Measurements from ENCODE around the gene ARIH2. TPM values are rescaled to one million over a fixed set of nuclear protein-coding genes. Genes with fewer than 3 reads are reported as not detected.

Gene ARIH2
- total and polyA plus RNA-seq, 2 donors (not counting 3 experiments of a cell fraction or from before 2014, with no cell fraction given) = 59.7 to 85.5 TPM

GRCh38 chr3:48897460-48898376 lies 20.9 kb upstream of the ARIH2 start:
- H3K27ac ChIP-seq (ENCODE audit: insufficient read depth, low read depth, low read length) = no peak overlapping the region
- intact Hi-C loops (cut with micrococcal nuclease) (loop anchor here (1.0 to 5.0 kb wide), 2 partner anchors 22 to 50 kb away; partner anchors contain the start of gene PRKAR2A), dilution Hi-C loops (cut with MboI; ENCODE audit: extremely low pct_ligation_motif_present, low sequenced_read_pairs) (no loop called here)
- no peaks in the 10 kb centered on the region for H4K20me1 ChIP-seq (replicated peaks; ENCODE audit: control insufficient read depth, extremely low read depth, insufficient read depth, low read length)
- TSS peak; percentile 40 for BruUV-seq (replicated peaks)
- peaks cover 7% of the 10 kb centered on the region for H3K4me1 ChIP-seq (ENCODE audit: control insufficient read depth, extremely low read depth, insufficient read depth, low read length)
- H3K4me2 ChIP-seq (ENCODE audit: insufficient read depth, low read length) = peak overlapping the region; percentile 71
- TF ChIP-seq EZH2 (IDR thresholded peaks at IDR 0.05; ENCODE audit: borderline replicate concordance, low read depth, low read length, severe bottlenecking) = no peak
- TF ChIP-seq POLR2A (IDR thresholded peaks at IDR 0.05; ENCODE audit: low read depth, low read length) = no peak
- TF ChIP-seq FOS (IDR thresholded peaks at IDR 0.05; ENCODE audit: borderline replicate concordance, insufficient read depth, low read length) = no peak
- no peak for TF ChIP-seq JUN (IDR thresholded peaks at IDR 0.05; ENCODE audit: borderline replicate concordance, insufficient read depth, insufficient read length, low read depth)
- TF ChIP-seq MYC (IDR thresholded peaks at IDR 0.05; ENCODE audit: low read depth, low read length) = no peak
- TF ChIP-seq, protein P1, sequence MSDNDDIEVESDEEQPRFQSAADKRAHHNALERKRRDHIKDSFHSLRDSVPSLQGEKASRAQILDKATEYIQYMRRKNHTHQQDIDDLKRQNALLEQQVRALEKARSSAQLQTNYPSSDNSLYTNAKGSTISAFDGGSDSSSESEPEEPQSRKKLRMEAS (IDR thresholded peaks at IDR 0.05; ENCODE audit: insufficient read depth, insufficient read length) = no peak
- TF ChIP-seq POLR2AphosphoS5 (IDR thresholded peaks at IDR 0.05; ENCODE audit: insufficient read depth, low read depth, low read length) = no peak
- no peaks in the 10 kb centered on the region for H3K27me3 ChIP-seq (ENCODE audit: control insufficient read depth in 2 of 2, insufficient read depth in 2 of 2, low read length in 2 of 2)
- H3K36me3 ChIP-seq (ENCODE audit: control insufficient read depth in 2 of 2, extremely low read depth in 1 of 2, insufficient read depth in 2 of 2, low read length in 2 of 2) = no peaks in the 10 kb centered on the region
- peak overlapping the region; percentile 33 to 50 (median 48) for H3K4me3 ChIP-seq (replicated peaks in 1 of 3; ENCODE audit: insufficient read depth in 1 of 3, low read depth in 1 of 3, low read length in 3 of 3)
- peak overlapping the region; percentile 94 for H2AFZ ChIP-seq (ENCODE audit: low read depth, low read length)
- H3K9ac ChIP-seq (replicated peaks; ENCODE audit: extremely low read depth, insufficient read depth, low read length) = no peak overlapping the region
- FAIRE-seq (no peak), DNase-seq (ENCODE audit: low read depth, low spot score) (no peak)
- H3K9me3 ChIP-seq (replicated peaks; ENCODE audit: control insufficient read depth, insufficient read depth, low read length) = no peaks in the 10 kb centered on the region
- POLR2A ChIA-PET = interaction anchor here (0.7 kb wide), 1 partner anchor 34 kb away, joined by 6 read pairs; no protein-coding TSS in a partner anchor
- CTCF ChIA-PET = interaction anchor here (0.9 to 2.1 kb wide), 6 partner anchors 10 to 90 kb away, joined by 3 to 8 read pairs (median 4); partner anchors contain the start of gene ARIH2
- H3K9me1 ChIP-seq (replicated peaks; ENCODE audit: control insufficient read depth, extremely low read depth, insufficient read depth, low read length) = no peaks in the 10 kb centered on the region
- H3K79me2 ChIP-seq (ENCODE audit: control insufficient read depth, insufficient read depth, low read length) = no peaks in the 10 kb centered on the region

All from endothelial cell of umbilical vein (primary cell).